Mucosa of rectum (tissue), 2 donors: ENCODE data around the gene SYNPO2L.
A peak's percentile ranks its signal among the peaks of the same experiment; 100 is the strongest.

Experiments used
- H3K27ac ChIP-seq, 2 donors: one replicate each; pipeline ENCODE4 v1.7.0; 2013; ENCODE audit warnings: inconsistent platforms in 2 of 2, low read depth in 2 of 2, low read length in 2 of 2
- H3K27me3 ChIP-seq, 2 donors: one replicate each; pipeline ENCODE4 v1.7.0; 2013; ENCODE audit warnings: low read length in 2 of 2; ENCODE audit not compliant: control insufficient read depth in 2 of 2, insufficient read depth in 2 of 2
- H3K36me3 ChIP-seq, 2 donors: one replicate each; pipeline ENCODE4 v1.7.0; 2013; ENCODE audit warnings: low read length in 2 of 2; ENCODE audit not compliant: control insufficient read depth in 2 of 2, insufficient read depth in 2 of 2
- H3K4me1 ChIP-seq, 2 donors: one replicate each; pipeline ENCODE4 v1.7.0; 2013; ENCODE audit warnings: low read length in 2 of 2, mild to moderate bottlenecking in 1 of 2; ENCODE audit not compliant: control insufficient read depth in 2 of 2, insufficient read depth in 2 of 2
- H3K4me3 ChIP-seq, 2 donors: one replicate each; pipeline ENCODE4 v1.7.0; 2013; ENCODE audit warnings: low read length in 2 of 2
- H3K9ac ChIP-seq, 2 donors: one replicate each; pipeline ENCODE4 v1.7.0; 2013; ENCODE audit warnings: low read length in 2 of 2, low read depth in 1 of 2, mild to moderate bottlenecking in 1 of 2
- H3K9me3 ChIP-seq, 2 donors: one replicate each; pipeline ENCODE4 v1.7.0; 2013; ENCODE audit warnings: low read length in 2 of 2; ENCODE audit not compliant: control insufficient read depth in 2 of 2
- donor health status: healthy.
- donor health status: Normal muscosa, but diverticular disease.

The SYNPO2L gene

DNA sequence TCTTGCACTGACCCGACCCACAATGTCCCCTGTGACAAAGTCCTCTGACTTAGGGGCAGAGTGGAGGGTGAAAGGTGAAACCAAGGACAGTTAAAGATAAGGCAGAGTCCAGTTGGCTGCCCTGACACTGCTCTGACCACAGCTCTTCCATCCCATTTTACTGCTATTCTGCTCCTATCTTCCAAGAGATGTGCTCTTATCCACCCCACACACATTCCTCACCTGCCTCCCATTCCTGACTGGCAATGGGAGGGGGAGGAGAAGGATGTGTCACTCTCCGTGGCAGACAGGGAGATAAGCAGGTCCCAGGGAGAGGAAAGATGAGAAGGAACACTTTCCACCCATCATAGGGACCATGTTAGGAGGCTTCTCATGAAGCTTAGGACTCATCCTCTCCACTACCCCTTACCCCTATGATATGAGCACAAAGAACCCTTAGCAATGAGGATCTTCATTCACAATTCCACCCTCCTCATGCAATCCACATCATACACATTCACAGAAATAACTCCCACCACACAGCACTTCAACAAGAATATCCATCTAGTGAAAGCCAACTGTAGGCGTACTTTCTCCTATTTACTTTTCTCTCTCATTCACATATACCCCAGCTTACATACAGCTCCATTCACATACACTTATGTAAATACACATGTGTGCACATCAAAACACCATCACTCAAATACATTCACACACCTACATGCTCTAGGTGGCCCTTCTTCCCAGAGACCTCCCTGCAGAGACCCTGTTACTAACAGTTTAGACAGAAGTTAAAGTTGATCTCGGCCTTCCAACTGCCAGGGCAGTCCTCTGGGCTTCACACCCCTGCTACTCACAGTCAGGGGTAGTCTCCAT is 6.6 kb downstream of the SYNPO2L start:
- Histone ChIP-seq H3K4me3 (no peak overlapping the region), H3K9me3 (no peaks in the 10 kb centered on the region), H3K27me3 (no peaks in the 10 kb centered on the region), H3K27ac (no peak overlapping the region), H3K4me1 (peaks cover 0 to 5% of the 10 kb centered on the region in 2 donors), H3K36me3 (no peaks in the 10 kb centered on the region), H3K9ac (no peak overlapping the region)

DNA sequence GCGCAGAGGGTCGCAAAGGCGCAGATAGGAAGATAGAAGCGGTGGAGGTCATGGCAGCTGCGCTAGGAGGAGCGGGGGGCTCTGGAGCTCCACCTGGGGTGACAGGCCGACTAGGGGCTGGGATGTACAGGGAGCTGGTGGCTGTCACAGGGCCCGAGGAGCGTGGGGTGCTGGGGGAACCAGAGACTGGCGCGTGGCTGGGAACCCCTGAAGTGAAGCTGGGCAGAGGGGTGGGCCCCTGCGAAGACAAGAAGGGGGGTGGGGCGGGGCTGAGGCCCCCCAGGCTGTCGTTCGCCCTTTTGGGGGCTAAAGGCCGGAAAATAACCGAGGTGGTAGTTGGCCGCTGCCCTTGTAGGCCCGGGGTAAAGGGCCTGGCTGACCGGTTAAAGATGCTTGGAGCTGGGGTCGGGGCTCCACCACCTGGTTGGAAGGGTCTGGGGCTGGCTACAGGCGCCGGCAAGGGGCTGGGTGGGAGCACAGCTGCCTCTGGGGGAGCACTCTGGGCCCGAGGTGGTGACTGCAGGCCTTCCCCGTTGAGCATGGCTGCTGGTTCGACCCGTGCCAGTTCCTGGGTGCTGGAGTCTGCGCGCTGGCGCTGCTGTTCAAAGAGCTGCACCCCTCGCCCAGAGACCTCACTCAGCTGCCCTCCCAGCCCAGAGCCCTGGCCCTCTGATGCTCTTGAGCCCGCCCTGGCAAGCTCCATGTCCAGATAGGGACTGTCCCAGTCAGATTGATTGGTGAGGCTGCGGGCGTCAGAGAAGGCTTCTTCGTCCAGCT is 7.8 kb downstream of the SYNPO2L start:
- no peaks in the 10 kb centered on the region for H3K9me3 ChIP-seq
- H3K27ac ChIP-seq: no peak overlapping the region
- H3K27me3 ChIP-seq: no peaks in the 10 kb centered on the region
- peak overlapping the region; percentile 67 to 68 for H3K9ac ChIP-seq
- no peaks in the 10 kb centered on the region for H3K36me3 ChIP-seq
- peak overlapping the region; percentile 75 to 76 for H3K4me3 ChIP-seq
- peaks cover 0 to 7% of the 10 kb centered on the region in 2 donors for H3K4me1 ChIP-seq

DNA sequence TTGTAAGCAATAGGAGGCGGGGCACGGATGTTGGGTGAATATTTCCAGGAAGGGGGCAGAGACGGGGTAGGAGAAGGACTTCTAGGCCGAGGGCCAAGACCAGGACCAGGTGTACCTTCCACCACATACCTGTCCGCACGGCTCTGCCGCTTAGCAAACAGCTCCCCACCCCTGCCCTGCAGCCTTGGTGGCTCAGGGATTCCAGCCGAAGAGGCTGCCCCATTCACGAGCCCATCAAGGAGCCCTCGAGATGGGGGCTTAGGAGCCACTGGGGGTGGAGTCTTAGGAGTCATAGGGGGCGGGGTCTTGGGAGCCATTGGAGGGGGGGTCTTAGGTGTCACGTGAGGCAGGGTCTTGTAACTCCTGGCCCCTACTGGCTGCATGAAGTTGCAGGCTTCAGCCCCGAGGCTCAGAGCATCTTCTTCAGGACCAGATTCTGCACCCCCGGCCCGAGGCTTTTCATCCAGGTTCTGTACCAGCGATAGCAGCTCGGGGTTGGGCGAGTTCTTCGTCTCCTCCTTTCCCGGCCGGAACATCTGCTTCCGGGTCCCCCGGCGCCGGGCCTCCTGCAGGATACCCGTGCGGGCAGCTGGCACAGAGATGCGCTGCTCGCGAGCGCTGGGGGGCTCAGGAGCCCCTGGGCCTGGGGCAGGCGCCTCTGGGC is 8.5 kb downstream of the SYNPO2L start:
- peak overlapping the region; percentile 75 to 76 for H3K4me3 ChIP-seq
- H3K9me3 ChIP-seq: no peaks in the 10 kb centered on the region
- H3K27ac ChIP-seq: no peak overlapping the region
- peaks cover 0 to 7% of the 10 kb centered on the region in 2 donors for H3K4me1 ChIP-seq
- no peaks in the 10 kb centered on the region for H3K36me3 ChIP-seq
- peak overlapping the region; percentile 67 to 68 for H3K9ac ChIP-seq
- H3K27me3 ChIP-seq: no peaks in the 10 kb centered on the region

DNA sequence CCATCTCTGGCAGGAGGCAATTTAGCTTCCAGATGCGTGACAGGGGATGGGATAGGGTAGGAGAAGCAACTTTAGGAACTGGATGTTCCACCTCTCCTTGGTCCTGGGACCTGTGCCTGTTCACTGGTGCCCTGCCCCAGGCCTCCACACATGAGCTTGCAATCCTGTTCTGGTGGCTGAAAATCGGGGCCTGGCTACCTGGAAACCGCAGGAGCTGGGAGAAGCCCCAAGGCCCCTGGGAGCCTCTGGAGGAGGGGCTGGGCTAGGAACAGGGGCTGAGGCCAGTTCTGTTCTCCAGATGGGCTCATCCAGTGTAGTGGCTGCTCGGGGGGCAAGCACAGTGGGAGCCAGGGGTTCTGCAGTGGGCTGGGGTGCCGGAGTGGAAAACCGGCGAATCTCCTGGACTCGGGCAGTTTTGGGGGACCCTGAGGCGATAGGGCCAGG is 9.2 kb downstream of the SYNPO2L start:
- H3K36me3 ChIP-seq: no peaks in the 10 kb centered on the region
- no peak overlapping the region for H3K9ac ChIP-seq
- no peaks in the 10 kb centered on the region for H3K27me3 ChIP-seq
- no peak overlapping the region for H3K4me3 ChIP-seq
- H3K9me3 ChIP-seq: no peaks in the 10 kb centered on the region
- H3K27ac ChIP-seq: no peak overlapping the region
- H3K4me1 ChIP-seq: peaks cover 0 to 7% of the 10 kb centered on the region in 2 donors

DNA sequence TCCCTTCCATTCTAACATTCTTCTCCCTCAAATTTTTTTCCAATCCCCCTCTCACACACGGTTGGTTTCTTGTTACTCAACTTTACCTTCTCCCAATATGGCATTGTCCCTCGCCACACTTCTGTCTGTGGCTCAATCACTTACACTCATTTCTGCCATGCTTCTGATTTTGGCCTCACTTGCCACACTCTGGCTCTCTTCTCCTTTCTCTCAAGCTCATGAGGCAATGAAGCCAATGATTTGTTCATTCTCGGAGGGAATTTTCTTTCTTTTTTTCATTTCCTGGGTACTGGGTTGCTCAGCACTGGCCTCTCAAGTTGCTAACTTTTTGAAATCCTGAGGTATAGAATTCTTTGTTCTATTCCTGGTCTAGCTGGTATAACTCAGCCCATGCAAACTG is 10.6 kb downstream of the SYNPO2L start:
- no peaks in the 10 kb centered on the region for H3K36me3 ChIP-seq
- no peak overlapping the region for H3K9ac ChIP-seq
- H3K27ac ChIP-seq: no peak overlapping the region
- no peak overlapping the region for H3K4me3 ChIP-seq
- peaks cover 0 to 9% of the 10 kb centered on the region in 2 donors for H3K4me1 ChIP-seq
- no peaks in the 10 kb centered on the region for H3K27me3 ChIP-seq
- H3K9me3 ChIP-seq: no peaks in the 10 kb centered on the region

DNA sequence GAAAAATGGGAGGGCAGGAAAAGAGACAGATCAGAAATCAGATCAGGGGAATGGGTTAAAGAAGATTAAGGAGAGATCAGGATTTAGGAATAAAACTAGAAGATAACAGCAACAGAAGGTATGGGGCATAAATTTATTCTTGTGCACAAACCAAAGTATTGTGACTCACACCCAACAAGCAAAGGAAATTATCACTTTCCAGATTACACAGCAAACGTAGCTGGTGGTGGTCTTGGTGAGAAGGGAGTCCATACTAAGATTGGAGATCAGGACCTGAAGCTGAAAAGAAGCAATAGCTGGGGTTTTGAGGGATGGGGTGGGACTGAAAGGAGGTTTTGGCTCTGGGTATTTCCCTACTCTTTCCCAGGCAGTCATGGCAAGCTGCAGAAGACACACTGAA is 11.1 kb downstream of the SYNPO2L start:
- Histone ChIP-seq H3K9ac (no peak overlapping the region), H3K27me3 (no peaks in the 10 kb centered on the region), H3K4me1 (peaks cover 0 to 9% of the 10 kb centered on the region in 2 donors), H3K4me3 (no peak overlapping the region), H3K36me3 (no peaks in the 10 kb centered on the region), H3K27ac (no peak overlapping the region), H3K9me3 (no peaks in the 10 kb centered on the region)

DNA sequence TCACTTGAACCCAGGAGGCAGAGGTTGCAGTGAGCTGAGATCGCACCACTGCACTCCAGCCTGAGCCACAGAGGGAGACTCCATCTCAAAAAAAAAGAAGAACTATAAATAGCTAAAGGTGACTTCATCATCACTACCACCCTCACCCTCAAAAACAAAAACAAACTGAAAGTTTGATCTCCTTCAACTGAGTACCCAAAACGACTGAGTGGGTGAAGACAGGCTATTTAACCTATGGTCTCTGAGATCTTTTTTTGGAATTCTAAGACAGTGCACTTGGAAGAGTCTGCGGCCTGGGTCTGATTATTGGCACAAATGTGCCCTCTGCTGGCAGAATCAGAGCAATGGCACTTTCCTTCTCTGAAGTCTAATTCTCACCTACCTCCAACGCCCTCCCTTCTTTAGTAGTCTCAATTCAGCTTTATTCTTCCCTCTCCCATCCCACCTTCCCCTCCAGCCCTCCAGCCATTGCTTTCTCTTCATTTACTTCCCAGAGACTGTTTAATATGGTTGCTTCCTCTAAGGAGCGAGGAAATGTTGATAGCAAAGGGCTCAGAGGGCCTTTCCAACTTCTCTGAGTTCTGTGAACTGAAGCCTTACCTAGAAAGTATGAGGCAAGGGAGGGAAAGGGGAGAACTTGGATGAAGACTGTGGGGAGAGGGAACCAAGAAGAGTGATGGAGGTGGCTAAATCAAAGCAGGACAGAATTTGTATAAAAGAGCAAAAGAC is 11.7 kb downstream of the SYNPO2L start:
- H3K9ac ChIP-seq: no peak overlapping the region
- H3K27me3 ChIP-seq: no peaks in the 10 kb centered on the region
- H3K36me3 ChIP-seq: no peaks in the 10 kb centered on the region
- no peak overlapping the region for H3K27ac ChIP-seq
- H3K4me3 ChIP-seq: no peak overlapping the region
- peaks cover 0 to 9% of the 10 kb centered on the region in 2 donors for H3K4me1 ChIP-seq
- H3K9me3 ChIP-seq: no peaks in the 10 kb centered on the region

DNA sequence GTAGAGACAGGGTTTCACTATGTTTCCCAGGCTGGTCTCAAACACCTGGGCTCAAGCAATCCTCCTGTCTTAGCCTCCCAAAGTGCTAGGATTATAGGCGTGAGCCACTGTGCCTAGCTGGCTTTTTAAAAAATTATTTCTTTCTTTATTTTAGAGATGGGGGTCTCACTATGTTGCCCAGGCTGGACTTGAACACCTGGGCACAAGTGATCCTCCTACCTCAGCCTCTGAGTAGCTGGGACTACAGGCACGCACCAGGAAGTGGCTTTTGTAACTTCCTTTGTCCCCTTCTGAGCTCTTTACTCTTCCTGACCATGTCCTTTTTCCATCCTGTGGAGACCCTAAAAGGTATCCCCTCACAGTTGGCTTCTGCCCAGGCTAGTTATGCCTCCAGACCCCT is 12.5 kb downstream of the SYNPO2L start:
- Histone ChIP-seq H3K4me3 (no peak overlapping the region), H3K9ac (no peak overlapping the region), H3K36me3 (no peaks in the 10 kb centered on the region), H3K4me1 (peaks cover 0 to 9% of the 10 kb centered on the region in 2 donors), H3K9me3 (no peaks in the 10 kb centered on the region), H3K27ac (no peak overlapping the region), H3K27me3 (no peaks in the 10 kb centered on the region)

DNA sequence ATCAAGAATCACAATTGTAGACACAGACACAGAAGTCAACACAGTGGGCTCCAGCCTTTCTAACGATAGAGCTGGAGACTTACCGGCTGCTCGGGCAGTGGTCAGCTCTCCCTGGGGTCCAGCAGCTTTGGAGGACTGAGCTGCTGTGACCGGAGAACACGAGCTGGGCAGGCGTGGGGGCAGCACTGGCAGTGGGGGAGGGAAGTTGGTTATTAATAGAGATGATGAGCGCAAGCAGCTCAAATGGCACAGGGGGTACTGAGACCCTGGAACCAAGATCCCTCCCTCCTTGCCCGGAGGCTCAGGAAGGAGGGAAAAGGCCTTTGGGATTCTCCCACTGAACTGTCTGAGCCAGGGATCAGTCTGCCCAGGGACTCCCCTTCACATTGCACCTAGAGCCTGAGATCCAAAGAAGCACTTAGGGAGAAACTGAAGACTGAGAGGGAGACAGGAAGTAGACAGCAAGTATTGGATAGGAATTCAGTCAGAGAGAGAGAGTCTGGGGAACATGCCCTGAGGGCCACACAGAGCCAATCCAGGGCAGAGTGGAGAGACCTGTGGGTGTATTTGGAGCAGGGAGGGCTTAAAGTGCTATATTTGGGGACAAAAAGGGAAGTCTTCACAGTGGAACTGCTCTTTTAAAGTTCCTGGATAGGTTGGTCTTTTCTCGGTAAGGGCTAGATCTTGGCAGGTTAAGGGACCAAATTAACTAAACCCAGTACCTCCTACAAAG is 14.3 kb downstream of the SYNPO2L start, which contains the start of gene MYOZ1:
Gene MYOZ1 (minus strand): TSS at position 147 of the 733 bp plus-strand sequence. CDS start 1,457 bp downstream, outside the sequence.
- H3K4me1 ChIP-seq: peaks cover 0 to 4% of the 10 kb centered on the region in 2 donors
- H3K36me3 ChIP-seq: no peaks in the 10 kb centered on the region
- H3K27ac ChIP-seq: no peak within 1 kb of the TSS
- H3K9me3 ChIP-seq: no peaks in the 10 kb centered on the region
- H3K27me3 ChIP-seq: no peaks in the 10 kb centered on the region
- H3K4me3 ChIP-seq: no peak within 1 kb of the TSS
- H3K9ac ChIP-seq: no peak within 1 kb of the TSS
